ENCODE results near the gene CDH11. TPM values are rescaled to one million over a fixed set of nuclear protein-coding genes. Genes with fewer than 3 reads are reported as not detected.

Gene CDH11
- total and polyA plus RNA-seq, 7 experiments from 2014 or later: not detected

DNA sequence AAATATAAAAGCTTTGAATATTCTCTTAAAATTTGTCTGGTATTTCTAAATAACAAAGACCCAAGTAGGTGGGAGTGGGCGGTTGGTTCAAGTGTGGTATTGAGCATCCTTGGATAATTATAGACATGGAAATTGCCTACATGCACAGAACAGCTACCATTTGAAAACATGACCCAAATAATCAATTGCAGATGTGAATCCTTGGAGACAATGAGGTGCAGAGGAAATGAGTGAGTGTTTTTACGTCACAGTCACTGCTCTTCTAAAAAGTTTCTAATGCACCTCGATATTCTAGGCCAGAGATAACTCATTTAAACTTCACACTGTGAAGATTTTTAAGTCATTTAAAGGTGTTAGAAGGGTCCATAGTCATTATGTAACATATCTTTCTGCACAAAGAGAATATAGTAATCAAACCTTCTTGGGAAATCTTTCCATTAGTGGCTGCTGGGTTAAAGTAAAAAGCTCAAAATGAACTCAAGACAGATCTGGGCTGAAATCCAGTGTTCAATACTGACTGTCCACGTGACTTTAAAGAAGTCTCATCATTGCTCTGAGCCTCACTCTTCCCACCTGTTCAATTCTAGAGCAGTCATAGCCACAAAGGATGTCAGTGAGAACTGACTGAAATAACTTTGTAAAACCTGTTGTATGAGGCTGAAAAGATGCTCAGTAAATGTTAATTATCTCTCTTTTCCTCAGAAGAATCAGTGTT, 144.5 kb downstream of the CDH11 start:
- Mint-ChIP-seq H3K4me1 (no peaks in the 10 kb centered on the region), H3K27me3 (no peaks in the 10 kb centered on the region), H3K36me3 (peaks cover 0 to 4% (median 0%) of the 10 kb centered on the region in 5 donors), H3K27ac (no peak overlapping the region), H3K9me3 (peaks cover 2 to 42% (median 13%) of the 10 kb centered on the region in 11 donors), H3K4me3 (no peak overlapping the region)
- CTCF ChIA-PET: no interaction called here
- ATAC-seq (no peak), DNase-seq (no peak)
- Histone ChIP-seq H3K36me3 (ENCODE audit: control insufficient read depth in 2 of 3, insufficient read depth in 3 of 3, low read length in 3 of 3) (no peaks in the 10 kb centered on the region), H3K9me3 (ENCODE audit: control insufficient read depth in 2 of 3, low read length in 3 of 3) (no peaks in the 10 kb centered on the region), H3K4me3 (ENCODE audit: low read length) (no peak overlapping the region), H3K27me3 (ENCODE audit: control insufficient read depth in 2 of 2, insufficient read depth in 2 of 2, low read length in 2 of 2) (no peaks in the 10 kb centered on the region), H3K4me1 (ENCODE audit: control insufficient read depth in 2 of 2, insufficient read depth in 2 of 2, low read length in 2 of 2) (no peaks in the 10 kb centered on the region), H3K27ac (ENCODE audit: low read depth, low read length) (no peak overlapping the region)
- POLR2A ChIA-PET: no interaction called here
- intact Hi-C loops (cut with micrococcal nuclease): no loop called here

- Mint-ChIP-seq H3K36me3 (peaks cover 0 to 4% (median 0%) of the 10 kb centered on the region in 5 donors), H3K9me3 (peaks cover 4 to 42% (median 13%) of the 10 kb centered on the region in 11 donors), H3K4me1 (no peaks in the 10 kb centered on the region), H3K27ac (no peak overlapping the region), H3K27me3 (no peaks in the 10 kb centered on the region), H3K4me3 (no peak overlapping the region)
- Histone ChIP-seq H3K27me3 (ENCODE audit: control insufficient read depth in 2 of 2, insufficient read depth in 2 of 2, low read length in 2 of 2) (no peaks in the 10 kb centered on the region), H3K4me3 (ENCODE audit: low read length) (no peak overlapping the region), H3K4me1 (ENCODE audit: control insufficient read depth in 2 of 2, insufficient read depth in 2 of 2, low read length in 2 of 2) (no peaks in the 10 kb centered on the region), H3K27ac (ENCODE audit: low read depth, low read length) (no peak overlapping the region), H3K9me3 (ENCODE audit: control insufficient read depth in 2 of 3, low read length in 3 of 3) (no peaks in the 10 kb centered on the region), H3K36me3 (ENCODE audit: control insufficient read depth in 2 of 3, insufficient read depth in 3 of 3, low read length in 3 of 3) (no peaks in the 10 kb centered on the region)
- DNase-seq (no peak), ATAC-seq (no peak)
- intact Hi-C loops (cut with micrococcal nuclease): no loop called here
- CTCF ChIA-PET: no interaction called here
- POLR2A ChIA-PET: no interaction called here
Observed at GRCh38 chr16:64975821-64976220, 146.0 kb downstream of the CDH11 start.

GRCh38 chr16:64974381-64974780, 147.5 kb downstream of the CDH11 start:
- no peaks in the 10 kb centered on the region for H3K4me1 ChIP-seq (ENCODE audit: control insufficient read depth in 2 of 2, insufficient read depth in 2 of 2, low read length in 2 of 2)
- no peak overlapping the region for H3K4me3 ChIP-seq (ENCODE audit: low read length)
- DNase-seq (no peak), ATAC-seq (no peak)
- POLR2A ChIA-PET: no interaction called here
- Mint-ChIP-seq H3K4me1 (no peaks in the 10 kb centered on the region), H3K36me3 (peaks cover 0 to 4% (median 0%) of the 10 kb centered on the region in 5 donors), H3K27me3 (no peaks in the 10 kb centered on the region), H3K9me3 (peaks cover 0 to 31% (median 5%) of the 10 kb centered on the region in 11 donors), H3K27ac (no peak overlapping the region), H3K4me3 (no peak overlapping the region)
- H3K36me3 ChIP-seq (ENCODE audit: control insufficient read depth in 2 of 3, insufficient read depth in 3 of 3, low read length in 3 of 3): no peaks in the 10 kb centered on the region
- no peak overlapping the region for H3K27ac ChIP-seq (ENCODE audit: low read depth, low read length)
- intact Hi-C loops (cut with micrococcal nuclease): no loop called here
- no peaks in the 10 kb centered on the region for H3K27me3 ChIP-seq (ENCODE audit: control insufficient read depth in 2 of 2, insufficient read depth in 2 of 2, low read length in 2 of 2)
- CTCF ChIA-PET: no interaction called here
- no peaks in the 10 kb centered on the region for H3K9me3 ChIP-seq (ENCODE audit: control insufficient read depth in 2 of 3, low read length in 3 of 3)

GRCh38 chr16:64973171-64973570, 148.7 kb downstream of the CDH11 start:
- ATAC-seq (no peak), DNase-seq (no peak)
- Mint-ChIP-seq H3K4me3 (no peak overlapping the region), H3K4me1 (no peaks in the 10 kb centered on the region), H3K27me3 (no peaks in the 10 kb centered on the region), H3K27ac (no peak overlapping the region), H3K9me3 (peaks cover under 1 to 22% (median 5%) of the 10 kb centered on the region in 11 donors), H3K36me3 (peaks cover 0 to 4% (median 0%) of the 10 kb centered on the region in 5 donors)
- intact Hi-C loops (cut with micrococcal nuclease): no loop called here
- Histone ChIP-seq H3K4me1 (ENCODE audit: control insufficient read depth in 2 of 2, insufficient read depth in 2 of 2, low read length in 2 of 2) (no peaks in the 10 kb centered on the region), H3K9me3 (ENCODE audit: control insufficient read depth in 2 of 3, low read length in 3 of 3) (no peaks in the 10 kb centered on the region), H3K27ac (ENCODE audit: low read depth, low read length) (no peak overlapping the region), H3K36me3 (ENCODE audit: control insufficient read depth in 2 of 3, insufficient read depth in 3 of 3, low read length in 3 of 3) (no peaks in the 10 kb centered on the region), H3K4me3 (ENCODE audit: low read length) (no peak overlapping the region), H3K27me3 (ENCODE audit: control insufficient read depth in 2 of 2, insufficient read depth in 2 of 2, low read length in 2 of 2) (no peaks in the 10 kb centered on the region)
- ChIA-PET CTCF (no interaction called here), POLR2A (no interaction called here)

DNA sequence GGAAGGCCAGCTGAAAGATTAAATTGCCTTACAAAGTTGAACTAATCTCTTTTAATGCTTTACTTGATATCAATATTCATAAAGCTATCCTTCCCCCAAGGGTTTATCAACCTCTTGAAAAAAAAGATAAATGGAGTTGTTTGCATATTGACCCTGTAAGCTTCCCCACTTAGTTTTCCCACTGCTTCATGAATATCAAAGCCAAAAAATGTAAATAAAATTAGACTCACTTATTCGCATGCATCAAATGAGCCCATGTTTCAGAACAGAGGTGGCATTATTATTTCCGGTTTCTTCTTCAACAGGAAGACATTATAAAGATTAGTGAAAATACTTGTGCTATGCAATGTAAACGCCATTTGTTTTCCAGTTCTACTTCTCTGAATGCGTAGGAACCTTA, 150.7 kb downstream of the CDH11 start:
- POLR2A ChIA-PET: no interaction called here
- Histone ChIP-seq H3K9me3 (ENCODE audit: control insufficient read depth in 2 of 3, low read length in 3 of 3) (no peaks in the 10 kb centered on the region), H3K27me3 (ENCODE audit: control insufficient read depth in 2 of 2, insufficient read depth in 2 of 2, low read length in 2 of 2) (no peaks in the 10 kb centered on the region), H3K36me3 (ENCODE audit: control insufficient read depth in 2 of 3, insufficient read depth in 3 of 3, low read length in 3 of 3) (no peaks in the 10 kb centered on the region), H3K4me1 (ENCODE audit: control insufficient read depth in 2 of 2, insufficient read depth in 2 of 2, low read length in 2 of 2) (no peaks in the 10 kb centered on the region), H3K4me3 (ENCODE audit: low read length) (no peak overlapping the region), H3K27ac (ENCODE audit: low read depth, low read length) (no peak overlapping the region)
- Mint-ChIP-seq H3K36me3 (peaks cover 0 to 4% (median 0%) of the 10 kb centered on the region in 5 donors), H3K4me3 (no peak overlapping the region), H3K4me1 (no peaks in the 10 kb centered on the region), H3K27me3 (no peaks in the 10 kb centered on the region), H3K27ac (no peak overlapping the region), H3K9me3 (peaks cover 0 to 11% (median 5%) of the 10 kb centered on the region in 11 donors)
- DNase-seq: no peak
- intact Hi-C loops (cut with micrococcal nuclease): no loop called here
- no peak for ATAC-seq
- CTCF ChIA-PET: no interaction called here

DNA sequence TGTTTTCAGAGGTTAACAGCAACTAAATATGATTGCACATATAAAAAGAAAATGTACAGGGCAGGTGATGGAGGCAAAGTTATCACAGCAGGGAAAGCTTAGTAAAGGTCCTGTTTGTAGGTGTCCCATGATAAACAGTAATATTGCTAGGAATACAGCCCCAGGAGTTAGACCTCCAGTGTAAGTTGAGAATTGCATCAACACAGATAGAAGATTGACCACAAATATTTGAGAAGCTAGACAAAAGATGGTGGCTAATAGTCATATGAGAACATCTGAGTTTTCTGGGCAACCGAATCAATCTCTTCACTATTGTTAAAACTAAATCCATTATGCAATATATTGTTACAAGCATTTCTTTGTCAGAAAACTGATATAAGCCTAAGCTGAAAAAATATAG, 152.6 kb downstream of the CDH11 start:
- H3K9me3 Mint-ChIP-seq: peaks cover 0 to 8% (median 2%) of the 10 kb centered on the region in 11 donors
- CTCF ChIA-PET: no interaction called here
- intact Hi-C loops (cut with micrococcal nuclease): no loop called here

GRCh38 chr16:64968539-64968938, 153.3 kb downstream of the CDH11 start:
- Histone ChIP-seq H3K36me3 (ENCODE audit: control insufficient read depth in 2 of 3, insufficient read depth in 3 of 3, low read length in 3 of 3) (no peaks in the 10 kb centered on the region), H3K4me1 (ENCODE audit: control insufficient read depth in 2 of 2, insufficient read depth in 2 of 2, low read length in 2 of 2) (no peaks in the 10 kb centered on the region), H3K27me3 (ENCODE audit: control insufficient read depth in 2 of 2, insufficient read depth in 2 of 2, low read length in 2 of 2) (no peaks in the 10 kb centered on the region), H3K4me3 (ENCODE audit: low read length) (no peak overlapping the region), H3K27ac (ENCODE audit: low read depth, low read length) (no peak overlapping the region), H3K9me3 (ENCODE audit: control insufficient read depth in 2 of 3, low read length in 3 of 3) (no peaks in the 10 kb centered on the region)
- ChIA-PET CTCF (no interaction called here), POLR2A (no interaction called here)
- H3K27me3 Mint-ChIP-seq: no peaks in the 10 kb centered on the region
- DNase-seq (no peak), ATAC-seq (no peak)
- intact Hi-C loops (cut with micrococcal nuclease): no loop called here
- no peak overlapping the region for H3K4me3 Mint-ChIP-seq
- H3K9me3 Mint-ChIP-seq: peaks cover 0 to 11% (median 1%) of the 10 kb centered on the region in 11 donors
- H3K27ac Mint-ChIP-seq: no peak overlapping the region
- no peaks in the 10 kb centered on the region for H3K4me1 Mint-ChIP-seq
- no peaks in the 10 kb centered on the region for H3K36me3 Mint-ChIP-seq

More for the DNA sequence above, 152.6 kb downstream of the CDH11 start:
- Histone ChIP-seq H3K27me3 (ENCODE audit: control insufficient read depth in 2 of 2, insufficient read depth in 2 of 2, low read length in 2 of 2) (no peaks in the 10 kb centered on the region), H3K9me3 (ENCODE audit: control insufficient read depth in 2 of 3, low read length in 3 of 3) (no peaks in the 10 kb centered on the region), H3K36me3 (ENCODE audit: control insufficient read depth in 2 of 3, insufficient read depth in 3 of 3, low read length in 3 of 3) (no peaks in the 10 kb centered on the region), H3K4me3 (ENCODE audit: low read length) (no peak overlapping the region), H3K27ac (ENCODE audit: low read depth, low read length) (no peak overlapping the region), H3K4me1 (ENCODE audit: control insufficient read depth in 2 of 2, insufficient read depth in 2 of 2, low read length in 2 of 2) (no peaks in the 10 kb centered on the region)
- H3K4me1 Mint-ChIP-seq: no peaks in the 10 kb centered on the region
- no peak overlapping the region for H3K4me3 Mint-ChIP-seq
- H3K27ac Mint-ChIP-seq: no peak overlapping the region
- POLR2A ChIA-PET: no interaction called here
- no peak for DNase-seq
- H3K27me3 Mint-ChIP-seq: no peaks in the 10 kb centered on the region
- H3K36me3 Mint-ChIP-seq: no peaks in the 10 kb centered on the region
- ATAC-seq: no peak
